ENCODE data around the gene MSH5. TPM values are rescaled to one million over a fixed set of nuclear protein-coding genes. Genes with fewer than 3 reads are reported as not detected.

MSH5 gene
- total and polyA plus RNA-seq, 9 of the 15 experiments (the other 6 are each of a cell fraction or from before 2014, with no cell fraction given) = 12.5 to 104 (median 46.6) TPM

- TF ChIP-seq ATF4 (CRISPR knock-in tag; IDR thresholded peaks at IDR 0.05) (no peak), ARID1B (IDR thresholded peaks at IDR 0.05) (no peak), CBX8 (IDR thresholded peaks at IDR 0.05; ENCODE audit: borderline replicate concordance, extremely low read depth, low read depth, low read length, poor library complexity, severe bottlenecking) (no peak), ZNF143 (CRISPR knock-in tag; IDR thresholded peaks at IDR 0.05) (peak; percentile 56; the same call in 1 of the 2 replicates), TOE1 (IDR thresholded peaks at IDR 0.05; ENCODE audit: borderline replicate concordance) (no peak), TOE1 (CRISPR knock-in tag; IDR thresholded peaks at IDR 0.05; ENCODE audit: borderline replicate concordance, low read depth) (peak; percentile 58; the same call in 1 of the 2 replicates), FOXP4 (CRISPR knock-in tag; IDR thresholded peaks at IDR 0.05; ENCODE audit: borderline replicate concordance) (0 out of 2 replicates have a peak, but pooled peaks have one; percentile 42), KAT7 (CRISPR knock-in tag; IDR thresholded peaks at IDR 0.05; ENCODE audit: borderline replicate concordance) (0 out of 2 replicates have a peak, but pooled peaks have one; percentile 67), TFAP4 (CRISPR knock-in tag; IDR thresholded peaks at IDR 0.05; ENCODE audit: borderline replicate concordance) (peak; percentile 82; the same call in 1 of the 2 replicates), CEBPG (CRISPR knock-in tag; IDR thresholded peaks at IDR 0.05) (peak; percentile 52; the same call in 1 of the 2 replicates), CEBPG (tag; conservative IDR thresholded peaks at IDR 0.05 in 1 of 2, IDR thresholded peaks at IDR 0.05 in 1 of 2) (no peak), FOXK2 (conservative IDR thresholded peaks at IDR 0.05 in 1 of 2, IDR thresholded peaks at IDR 0.05 in 1 of 2; ENCODE audit: low read depth in 2 of 2) (0 out of 4 replicates have a peak, but pooled peaks of 1 of the 2 experiments have one; percentile 11), IRF2 (CRISPR knock-in tag; IDR thresholded peaks at IDR 0.05) (0 out of 2 replicates have a peak, but pooled peaks have one; percentile 29)
- TF ChIP-seq, protein P1, sequence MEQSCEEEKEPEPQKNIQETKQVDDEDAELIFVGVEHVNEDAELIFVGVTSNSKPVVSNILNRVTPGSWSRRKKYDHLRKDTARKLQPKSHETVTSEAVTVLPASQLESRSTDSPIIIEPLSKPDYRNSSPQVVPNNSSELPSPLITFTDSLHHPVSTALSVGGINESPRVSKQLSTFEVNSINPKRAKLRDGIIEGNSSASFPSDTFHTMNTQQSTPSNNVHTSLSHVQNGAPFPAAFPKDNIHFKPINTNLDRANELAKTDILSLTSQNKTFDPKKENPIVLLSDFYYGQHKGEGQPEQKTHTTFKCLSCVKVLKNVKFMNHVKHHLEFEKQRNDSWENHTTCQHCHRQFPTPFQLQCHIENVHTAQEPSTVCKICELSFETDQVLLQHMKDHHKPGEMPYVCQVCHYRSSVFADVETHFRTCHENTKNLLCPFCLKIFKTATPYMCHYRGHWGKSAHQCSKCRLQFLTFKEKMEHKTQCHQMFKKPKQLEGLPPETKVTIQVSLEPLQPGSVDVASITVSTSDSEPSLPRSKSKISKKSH (CRISPR knock-in tag; IDR thresholded peaks at IDR 0.05) = no peak
- TF ChIP-seq, protein P2, sequence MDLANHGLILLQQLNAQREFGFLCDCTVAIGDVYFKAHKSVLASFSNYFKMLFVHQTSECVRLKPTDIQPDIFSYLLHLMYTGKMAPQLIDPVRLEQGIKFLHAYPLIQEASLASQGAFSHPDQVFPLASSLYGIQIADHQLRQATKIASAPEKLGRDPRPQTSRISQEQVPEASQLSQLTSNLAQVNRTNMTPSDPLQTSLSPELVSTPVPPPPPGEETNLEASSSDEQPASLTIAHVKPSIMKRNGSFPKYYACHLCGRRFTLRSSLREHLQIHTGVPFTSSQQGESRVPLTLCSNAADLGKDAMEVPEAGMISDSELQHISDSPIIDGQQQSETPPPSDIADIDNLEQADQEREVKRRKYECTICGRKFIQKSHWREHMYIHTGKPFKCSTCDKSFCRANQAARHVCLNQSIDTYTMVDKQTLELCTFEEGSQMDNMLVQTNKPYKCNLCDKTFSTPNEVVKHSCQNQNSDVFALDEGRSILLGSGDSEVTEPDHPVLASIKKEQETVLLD (IDR thresholded peaks at IDR 0.05) = no peak
Observed at GRCh38 chr6:31701666-31702404, 38.0 kb upstream of the MSH5 start (continued).
